B cell (primary cell): Measurements from ENCODE around the gene PCDH20.

Experiments
- CTCF ChIP-seq: fragments of 200-600 bp; IDR thresholded peaks from one replicate; pipeline ENCODE4 v1.8.0; 2022; ENCODE audit warnings: antibody characterized with exemption, mild to moderate bottlenecking
- EZH2 ChIP-seq: IDR thresholded peaks from 2 replicates; pipeline ENCODE4 v1.6.1; 2012; ENCODE audit warnings: borderline replicate concordance, low read depth, mild to moderate bottlenecking, moderate library complexity, low read length; ENCODE audit not compliant: insufficient read depth, poor library complexity, severe bottlenecking

DNA sequence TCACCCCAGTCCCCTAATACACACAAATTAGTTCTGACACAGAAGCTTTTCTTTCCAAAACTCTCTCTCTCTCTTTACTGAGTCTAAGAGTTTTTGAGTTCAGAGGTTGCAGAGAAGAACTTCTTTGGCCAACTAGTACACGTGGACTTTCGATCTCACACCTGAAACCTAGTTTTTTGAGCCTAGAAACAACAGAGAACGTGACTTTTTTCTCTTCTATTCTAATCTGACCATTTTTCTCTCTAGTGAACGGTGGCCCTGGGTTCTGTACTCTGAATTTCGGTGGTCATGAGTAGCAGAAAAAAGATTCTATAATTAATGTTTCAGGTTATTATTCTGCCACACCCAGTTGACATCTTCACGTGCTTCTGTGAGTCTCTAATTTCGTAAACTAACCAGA lies 24.2 kb downstream of the PCDH20 start:
- TF ChIP-seq CTCF (no peak), EZH2 (no peak)
